Trophoblast cell (in vitro differentiated cells and primary cell): ENCODE measurements around the gene PER3.

Experiments used
- DNase-seq, 2 donors: peaks; one replicate each; pipeline ENCODE4 v3.0.0-alpha.2; 2016
- H2AFZ ChIP-seq: 2 replicates; pipeline ENCODE4 v1.6.1; 2013; ENCODE audit warnings: low read length, moderate library complexity, mild to moderate bottlenecking; ENCODE audit not compliant: insufficient read depth, poor library complexity
- H2AK5ac ChIP-seq: 2 replicates; pipeline ENCODE4 v1.6.1; 2013; ENCODE audit warnings: mild to moderate bottlenecking, low read length
- H2BK120ac ChIP-seq: 2 replicates; pipeline ENCODE4 v1.6.1; 2013; ENCODE audit warnings: low read length, mild to moderate bottlenecking, moderate library complexity; ENCODE audit not compliant: insufficient read depth, poor library complexity
- H2BK12ac ChIP-seq: 2 replicates; pipeline ENCODE4 v1.6.1; 2013; ENCODE audit warnings: mild to moderate bottlenecking, low read length, moderate library complexity
- H2BK5ac ChIP-seq: 2 replicates; pipeline ENCODE4 v1.6.1; 2013; ENCODE audit warnings: low read length, low read depth, moderate library complexity, mild to moderate bottlenecking; ENCODE audit not compliant: poor library complexity
- H3K14ac ChIP-seq: 2 replicates; pipeline ENCODE4 v1.6.1; 2013; ENCODE audit warnings: mild to moderate bottlenecking, low read length
- H3K18ac ChIP-seq: 2 replicates; pipeline ENCODE4 v1.6.1; 2013; ENCODE audit warnings: mild to moderate bottlenecking, low read length
- H3K23ac ChIP-seq: 2 replicates; pipeline ENCODE4 v1.6.1; 2013; ENCODE audit warnings: low read length
- H3K27ac ChIP-seq: 2 replicates; pipeline ENCODE4 v1.5.1; 2013; ENCODE audit warnings: low read depth, mild to moderate bottlenecking, inconsistent platforms, low read length, moderate library complexity
- H3K27me3 ChIP-seq: 2 replicates; pipeline ENCODE4 v1.6.1; 2013; ENCODE audit warnings: inconsistent platforms, mild to moderate bottlenecking, low read length, moderate library complexity; ENCODE audit not compliant: insufficient read depth
- H3K36me3 ChIP-seq, 2 experiments: 1 replicate in 1 of 2; 2 replicates in 1 of 2; pipeline ENCODE4 v1.6.1; 2013; ENCODE audit warnings: low read length in 2 of 2, mild to moderate bottlenecking in 2 of 2, moderate library complexity in 1 of 2; ENCODE audit not compliant: insufficient read depth in 2 of 2, control insufficient read depth in 1 of 2
- H3K4ac ChIP-seq: 2 replicates; pipeline ENCODE4 v1.6.1; 2013; ENCODE audit warnings: low read depth, mild to moderate bottlenecking, low read length, moderate library complexity
- H3K4me1 ChIP-seq, 2 experiments: 1 replicate in 1 of 2; 2 replicates in 1 of 2; pipeline ENCODE4 v1.6.1; 2013; ENCODE audit warnings: low read length in 2 of 2, mild to moderate bottlenecking in 2 of 2, moderate library complexity in 1 of 2; ENCODE audit not compliant: insufficient read depth in 2 of 2, control insufficient read depth in 1 of 2
- H3K4me2 ChIP-seq: 2 replicates; pipeline ENCODE4 v1.6.1; 2013; ENCODE audit warnings: inconsistent platforms, mild to moderate bottlenecking, low read length, moderate library complexity
- H3K4me3 ChIP-seq: 2 replicates; pipeline ENCODE4 v1.5.1; 2013; ENCODE audit warnings: mild to moderate bottlenecking, low read depth, low read length, inconsistent platforms
- H3K79me1 ChIP-seq: one replicate; pipeline ENCODE4 v1.6.1; 2013; ENCODE audit warnings: low read length
- H3K79me2 ChIP-seq: 2 replicates; pipeline ENCODE4 v1.6.1; 2013; ENCODE audit warnings: low read length, mild to moderate bottlenecking; ENCODE audit not compliant: control insufficient read depth, insufficient read depth, poor library complexity
- H3K9ac ChIP-seq: 2 replicates; pipeline ENCODE4 v1.6.1; 2013; ENCODE audit warnings: mild to moderate bottlenecking, low read length
- H3K9me3 ChIP-seq: 2 replicates; pipeline ENCODE4 v1.6.1; 2013; ENCODE audit warnings: low read depth, mild to moderate bottlenecking, control low read depth, inconsistent platforms, low read length; ENCODE audit not compliant: insufficient read depth
- H4K12ac ChIP-seq: 2 replicates; pipeline ENCODE4 v1.6.1; 2013; ENCODE audit warnings: low read depth, mild to moderate bottlenecking, low read length, moderate library complexity
- H4K8ac ChIP-seq: 2 replicates; pipeline ENCODE4 v1.6.1; 2013; ENCODE audit warnings: low read depth, mild to moderate bottlenecking, low read length, moderate library complexity
- H4K91ac ChIP-seq: one replicate; pipeline ENCODE4 v1.6.1; 2013; ENCODE audit warnings: low read depth, mild to moderate bottlenecking, low read length, moderate library complexity
- WGBS: extraction: QIAGEN DNeasy Blood & Tissue Kit; methylation state at CpG from one replicate; pipeline ENCODE4 v1.1.7; 2013; ENCODE audit warnings: missing lambda C conversion rate; ENCODE audit not compliant: insufficient read length, insufficient coverage; ENCODE audit errors: extremely low coverage; 5-methylcytosine and 5-hydroxymethylcytosine counted together

PER3 gene

DNA sequence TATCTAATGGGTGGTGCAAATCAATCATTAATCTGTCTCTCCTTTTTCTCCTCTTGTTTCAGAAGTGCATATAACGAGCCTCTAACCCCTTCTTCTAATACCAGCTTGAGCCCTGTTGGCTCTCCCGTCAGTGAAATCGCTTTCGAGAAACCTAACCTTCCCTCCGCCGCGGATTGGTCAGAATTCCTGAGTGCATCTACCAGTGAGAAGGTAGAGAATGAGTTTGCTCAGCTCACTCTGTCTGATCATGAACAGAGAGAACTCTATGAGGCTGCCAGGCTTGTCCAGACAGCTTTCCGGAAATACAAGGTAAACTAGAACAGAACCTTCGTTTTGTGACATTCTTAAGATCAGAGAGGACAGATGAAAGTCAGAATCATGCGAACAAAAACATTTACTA, 38.3 kb upstream of the PER3 start:
- no peak for DNase-seq
- H3K9me3 ChIP-seq: no peaks in the 10 kb centered on the region
- H4K91ac ChIP-seq: no peak overlapping the region
- H2AFZ ChIP-seq: no peak overlapping the region
- no peak overlapping the region for H4K12ac ChIP-seq
- no peak overlapping the region for H3K4ac ChIP-seq
- H2BK120ac ChIP-seq: no peak overlapping the region
- no peaks in the 10 kb centered on the region for H3K79me1 ChIP-seq
- H3K79me2 ChIP-seq: no peaks in the 10 kb centered on the region
- no peak overlapping the region for H3K4me3 ChIP-seq
- H2BK5ac ChIP-seq: no peak overlapping the region
- no peak overlapping the region for H3K18ac ChIP-seq
- no peak overlapping the region for H4K8ac ChIP-seq
- no peak overlapping the region for H3K4me2 ChIP-seq
- no peaks in the 10 kb centered on the region for H3K27me3 ChIP-seq
- H3K36me3 ChIP-seq: peaks cover 0 to 2% of the 10 kb centered on the region in 2 experiments
- H2BK12ac ChIP-seq: no peak overlapping the region
- no peak overlapping the region for H3K27ac ChIP-seq
- no peak overlapping the region for H2AK5ac ChIP-seq
- no peak overlapping the region for H3K9ac ChIP-seq
- H3K4me1 ChIP-seq: no peaks in the 10 kb centered on the region
- no peak overlapping the region for H3K23ac ChIP-seq
- H3K14ac ChIP-seq: no peak overlapping the region
- WGBS: no CpG with 5 or more reads among the region's 10 CpGs

DNA sequence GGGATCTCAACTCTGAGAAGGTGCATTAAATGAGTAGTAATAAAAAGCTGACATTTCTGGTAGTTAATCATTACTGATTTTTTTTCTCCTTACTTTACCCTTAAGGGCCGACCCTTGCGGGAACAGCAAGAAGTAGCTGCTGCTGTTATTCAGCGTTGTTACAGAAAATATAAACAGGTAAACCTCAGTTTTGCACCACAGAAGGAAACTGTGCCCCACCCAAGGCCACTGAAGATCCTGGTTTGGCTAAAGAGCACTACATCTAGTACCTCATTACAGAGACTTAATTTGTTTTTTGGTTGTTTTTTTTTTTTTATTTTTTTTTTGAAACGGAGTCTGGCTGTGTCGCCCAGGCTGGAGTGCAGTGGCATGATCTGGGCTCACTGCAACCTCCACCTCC, 36.5 kb upstream of the PER3 start:
- Histone ChIP-seq H2AK5ac (no peak overlapping the region), H3K4me1 (no peaks in the 10 kb centered on the region), H4K8ac (no peak overlapping the region), H3K4ac (no peak overlapping the region), H4K91ac (no peak overlapping the region), H3K4me3 (no peak overlapping the region), H3K18ac (no peak overlapping the region), H2BK12ac (no peak overlapping the region), H3K79me1 (no peaks in the 10 kb centered on the region), H3K14ac (no peak overlapping the region), H3K36me3 (peaks cover 0 to 2% of the 10 kb centered on the region in 2 experiments), H3K4me2 (no peak overlapping the region), H3K27me3 (no peaks in the 10 kb centered on the region), H3K23ac (no peak overlapping the region), H3K9ac (no peak overlapping the region), H4K12ac (no peak overlapping the region), H3K79me2 (no peaks in the 10 kb centered on the region), H2BK5ac (no peak overlapping the region), H3K9me3 (no peaks in the 10 kb centered on the region), H2BK120ac (no peak overlapping the region), H2AFZ (no peak overlapping the region), H3K27ac (no peak overlapping the region)
- DNase-seq: no peak
- no CpG with 5 or more reads among the region's 5 CpGs for WGBS

DNA sequence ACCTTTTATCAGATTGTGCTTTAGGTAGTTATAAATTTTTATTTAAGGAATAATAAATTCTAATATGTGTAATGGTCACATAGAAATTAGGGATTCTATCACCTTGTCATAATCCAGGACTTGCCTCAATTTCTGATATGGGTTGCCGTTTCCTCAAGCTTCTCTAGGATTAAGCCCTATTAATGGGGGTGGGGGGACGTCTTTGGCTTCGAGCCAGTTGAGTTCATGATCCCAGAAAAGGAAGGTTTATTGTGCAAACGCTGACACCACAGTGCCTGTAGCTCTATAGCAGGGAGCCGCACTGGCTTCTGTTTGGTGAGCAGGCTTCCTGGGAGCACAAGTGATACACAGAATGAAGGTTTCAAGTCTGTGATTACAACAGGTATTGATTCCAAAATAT, 35.0 kb upstream of the PER3 start:
- H3K9me3 ChIP-seq: no peaks in the 10 kb centered on the region
- H3K79me2 ChIP-seq: no peaks in the 10 kb centered on the region
- no peak overlapping the region for H4K8ac ChIP-seq
- H3K4ac ChIP-seq: no peak overlapping the region
- no peak overlapping the region for H3K18ac ChIP-seq
- H3K4me2 ChIP-seq: no peak overlapping the region
- no peaks in the 10 kb centered on the region for H3K4me1 ChIP-seq
- no CpG with 5 or more reads among the region's 5 CpGs for whole genome bisulfite sequencing
- H2BK5ac ChIP-seq: no peak overlapping the region
- no peak overlapping the region for H4K12ac ChIP-seq
- no peak overlapping the region for H2AFZ ChIP-seq
- H3K36me3 ChIP-seq: peaks cover 0 to 2% of the 10 kb centered on the region in 2 experiments
- no peaks in the 10 kb centered on the region for H3K79me1 ChIP-seq
- DNase-seq: no peak
- no peaks in the 10 kb centered on the region for H3K27me3 ChIP-seq
- H3K4me3 ChIP-seq: no peak overlapping the region
- H4K91ac ChIP-seq: no peak overlapping the region
- H2BK120ac ChIP-seq: no peak overlapping the region
- no peak overlapping the region for H3K14ac ChIP-seq
- H3K27ac ChIP-seq: no peak overlapping the region
- no peak overlapping the region for H2AK5ac ChIP-seq
- H2BK12ac ChIP-seq: no peak overlapping the region
- no peak overlapping the region for H3K9ac ChIP-seq
- no peak overlapping the region for H3K23ac ChIP-seq

DNA sequence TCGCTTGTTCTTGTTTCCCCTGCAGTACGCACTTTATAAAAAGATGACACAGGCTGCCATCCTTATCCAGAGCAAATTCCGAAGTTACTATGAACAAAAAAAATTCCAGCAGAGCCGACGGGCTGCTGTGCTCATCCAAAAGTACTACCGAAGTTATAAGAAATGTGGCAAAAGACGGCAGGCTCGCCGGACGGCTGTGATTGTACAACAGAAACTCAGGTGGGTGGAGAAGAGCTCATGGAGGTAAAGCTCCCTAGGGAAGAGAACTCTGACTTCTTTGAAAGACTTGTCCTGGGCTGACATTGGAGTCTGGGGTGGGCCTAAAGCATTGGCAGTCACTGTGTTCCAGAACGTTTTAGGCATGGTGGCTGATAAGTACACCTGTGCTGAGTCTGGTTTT, 32.9 kb upstream of the PER3 start:
- no peak overlapping the region for H2BK12ac ChIP-seq
- H3K79me1 ChIP-seq: no peaks in the 10 kb centered on the region
- no peaks in the 10 kb centered on the region for H3K79me2 ChIP-seq
- H4K8ac ChIP-seq: no peak overlapping the region
- no peak overlapping the region for H4K91ac ChIP-seq
- H4K12ac ChIP-seq: no peak overlapping the region
- H3K4ac ChIP-seq: no peak overlapping the region
- no peak overlapping the region for H2AFZ ChIP-seq
- DNase-seq: no peak
- H3K9me3 ChIP-seq: no peaks in the 10 kb centered on the region
- no peak overlapping the region for H3K4me3 ChIP-seq
- H3K14ac ChIP-seq: no peak overlapping the region
- H3K9ac ChIP-seq: no peak overlapping the region
- no CpG with 5 or more reads among the region's 11 CpGs for WGBS
- no peaks in the 10 kb centered on the region for H3K36me3 ChIP-seq
- H3K18ac ChIP-seq: no peak overlapping the region
- H3K27ac ChIP-seq: no peak overlapping the region
- H3K4me2 ChIP-seq: no peak overlapping the region
- no peak overlapping the region for H2BK5ac ChIP-seq
- H3K23ac ChIP-seq: no peak overlapping the region
- H2AK5ac ChIP-seq: no peak overlapping the region
- no peak overlapping the region for H2BK120ac ChIP-seq
- H3K4me1 ChIP-seq: no peaks in the 10 kb centered on the region
- H3K27me3 ChIP-seq: no peaks in the 10 kb centered on the region
